ENCODE results near the gene PAXIP1.

The PAXIP1 gene

GRCh38 chr7:154977250-154977649, 25.7 kb downstream of the PAXIP1 start:
- no peak for TF ChIP-seq CTCF (conservative IDR thresholded peaks at IDR 0.05)
- no peak for TF ChIP-seq ZFX (IDR thresholded peaks at IDR 0.05)
- no peak overlapping the region for H3K27ac ChIP-seq

GRCh38 chr7:154976844-154977243, 26.1 kb downstream of the PAXIP1 start:
- H3K27ac ChIP-seq: no peak overlapping the region
- TF ChIP-seq CTCF (conservative IDR thresholded peaks at IDR 0.05) (no peak), ZFX (IDR thresholded peaks at IDR 0.05) (no peak)

- no peak overlapping the region for H3K27ac ChIP-seq
- TF ChIP-seq ZFX (IDR thresholded peaks at IDR 0.05) (no peak), CTCF (conservative IDR thresholded peaks at IDR 0.05) (no peak)
Measured at GRCh38 chr7:154975984-154976383, 26.9 kb downstream of the PAXIP1 start.

GRCh38 chr7:154973381-154973780, 29.5 kb downstream of the PAXIP1 start:
- H3K27ac ChIP-seq: no peak overlapping the region
- TF ChIP-seq CTCF (conservative IDR thresholded peaks at IDR 0.05): no peak
- TF ChIP-seq ZFX (IDR thresholded peaks at IDR 0.05): no peak

GRCh38 chr7:154968336-154969001, 34.5 kb downstream of the PAXIP1 start:
- TF ChIP-seq ZFX (IDR thresholded peaks at IDR 0.05): no peak
- no peak overlapping the region for H3K27ac ChIP-seq

- TF ChIP-seq ZFX (IDR thresholded peaks at IDR 0.05) (no peak), CTCF (conservative IDR thresholded peaks at IDR 0.05) (no peak)
- H3K27ac ChIP-seq: no peak overlapping the region
Measured at GRCh38 chr7:154967401-154967955, 35.4 kb downstream of the PAXIP1 start.

- no peak overlapping the region for H3K27ac ChIP-seq
- TF ChIP-seq ZFX (IDR thresholded peaks at IDR 0.05) (no peak), CTCF (conservative IDR thresholded peaks at IDR 0.05) (no peak)
Measured at GRCh38 chr7:154965014-154965413, 37.9 kb downstream of the PAXIP1 start.
